Liver (tissue), 9 donors: ENCODE results near the gene TRAPPC3L. TPM values are rescaled to one million over a fixed set of nuclear protein-coding genes. Genes with fewer than 3 reads are reported as not detected.

Experiments used
- DNase-seq: peaks from one replicate; pipeline ENCODE4 v3.0.0-alpha.2; 2017; ENCODE audit warnings: low spot score
- H3K27ac ChIP-seq, 2 donors: one replicate each; pipeline ENCODE4 v1.7.0; 2013; ENCODE audit warnings: inconsistent platforms in 2 of 2, low read length in 2 of 2, control low read depth in 1 of 2, low read depth in 1 of 2, mild to moderate bottlenecking in 1 of 2
- H3K27me3 ChIP-seq, 4 donors: one replicate each; pipeline versions ENCODE4 v1.6.1 to v1.7.0; 2013; ENCODE audit warnings: low read length in 3 of 4, inconsistent platforms in 1 of 4, mild to moderate bottlenecking in 1 of 4, moderate library complexity in 1 of 4; ENCODE audit not compliant: control insufficient read depth in 4 of 4, insufficient read depth in 4 of 4
- H3K36me3 ChIP-seq, 4 donors: one replicate each; pipeline versions ENCODE4 v1.6.1 to v1.7.0; 2013; ENCODE audit warnings: low read length in 3 of 4, mild to moderate bottlenecking in 3 of 4, low read depth in 1 of 4, moderate library complexity in 1 of 4; ENCODE audit not compliant: control insufficient read depth in 4 of 4, insufficient read depth in 3 of 4
- H3K4me1 ChIP-seq, 4 donors: one replicate each; pipeline versions ENCODE4 v1.6.1 to v1.7.0; 2013; ENCODE audit warnings: low read length in 3 of 4, mild to moderate bottlenecking in 3 of 4, moderate library complexity in 1 of 4; ENCODE audit not compliant: control insufficient read depth in 4 of 4, insufficient read depth in 4 of 4
- H3K4me3 ChIP-seq, 3 donors: one replicate each; pipeline versions ENCODE4 v1.6.1 to v1.7.0; 2013; ENCODE audit warnings: low read length in 3 of 3, control low read depth in 1 of 3, low read depth in 1 of 3, mild to moderate bottlenecking in 1 of 3
- H3K9ac ChIP-seq, 2 donors: one replicate each; pipeline ENCODE4 v1.7.0; 2013; ENCODE audit warnings: low read length in 2 of 2, mild to moderate bottlenecking in 2 of 2, moderate library complexity in 2 of 2, control low read depth in 1 of 2, low read depth in 1 of 2
- H3K9me3 ChIP-seq, 4 donors: one replicate each; pipeline versions ENCODE4 v1.6.1 to v1.7.0; 2013; ENCODE audit warnings: low read length in 3 of 4; ENCODE audit not compliant: control insufficient read depth in 4 of 4
- CTCF ChIP-seq: fragments of 150-350 bp; IDR thresholded peaks from 2 replicates; pipeline ENCODE4 v1.5.1; 2017; ENCODE audit warnings: improper control_type of control experiment, low read depth, low read length; ENCODE audit not compliant: missing input control
- EGR1 ChIP-seq, 2 donors: IDR thresholded peaks; 2 replicates each; pipeline ENCODE4 v1.6.1; 2016 to 2018; ENCODE audit warnings: antibody characterized with exemption in 2 of 2, low read depth in 2 of 2
- FOXA1 ChIP-seq: IDR thresholded peaks from 2 replicates; pipeline ENCODE4 v1.6.1; 2016; ENCODE audit warnings: antibody characterized with exemption
- FOXA2 ChIP-seq: IDR thresholded peaks from 2 replicates; pipeline ENCODE4 v1.6.1; 2016; ENCODE audit warnings: antibody characterized with exemption
- GABPA ChIP-seq, 2 donors: IDR thresholded peaks in 1 of 2; conservative IDR thresholded peaks in 1 of 2; 2 replicates each; pipeline ENCODE4 v1.6.1; 2016; ENCODE audit warnings: antibody characterized with exemption in 2 of 2, mild to moderate bottlenecking in 1 of 2, moderate library complexity in 1 of 2
- HNF4A ChIP-seq, 2 donors: conservative IDR thresholded peaks; 2 replicates each; pipeline ENCODE4 v1.6.1; 2016; ENCODE audit warnings: antibody characterized with exemption in 2 of 2, mild to moderate bottlenecking in 2 of 2
- HNF4G ChIP-seq: IDR thresholded peaks from 2 replicates; pipeline ENCODE4 v1.6.1; 2016; ENCODE audit warnings: antibody characterized with exemption
- JUND ChIP-seq, 2 donors: IDR thresholded peaks; 2 replicates each; pipeline ENCODE4 v1.6.1; 2016; ENCODE audit warnings: antibody characterized with exemption in 2 of 2
- MAX ChIP-seq: IDR thresholded peaks from 2 replicates; pipeline ENCODE4 v1.6.1; 2016; ENCODE audit warnings: antibody characterized with exemption
- NR2F2 ChIP-seq: IDR thresholded peaks from 2 replicates; pipeline ENCODE4 v1.6.1; 2016; ENCODE audit warnings: antibody characterized with exemption
- RAD21 ChIP-seq, 2 donors: IDR thresholded peaks; 2 replicates each; pipeline ENCODE4 v1.6.1; 2016; ENCODE audit warnings: antibody characterized with exemption in 2 of 2, mild to moderate bottlenecking in 2 of 2
- RXRA ChIP-seq, 2 donors: IDR thresholded peaks; 2 replicates each; pipeline ENCODE4 v1.6.1; 2017 to 2018; ENCODE audit warnings: antibody characterized with exemption in 2 of 2, mild to moderate bottlenecking in 1 of 2
- SP1 ChIP-seq: IDR thresholded peaks from 2 replicates; pipeline ENCODE4 v1.6.1; 2018; ENCODE audit warnings: antibody characterized with exemption, mild to moderate bottlenecking
- TAF1 ChIP-seq: conservative IDR thresholded peaks from 2 replicates; pipeline ENCODE4 v1.6.1; 2016; ENCODE audit warnings: antibody characterized with exemption, mild to moderate bottlenecking
- YY1 ChIP-seq: IDR thresholded peaks from 2 replicates; pipeline ENCODE4 v1.6.1; 2016; ENCODE audit warnings: antibody characterized with exemption, mild to moderate bottlenecking
- WGBS: extraction: QIAGEN DNeasy Blood & Tissue Kit; methylation state at CpG from one replicate; pipeline ENCODE4 v1.1.7; 2013; 5-methylcytosine and 5-hydroxymethylcytosine counted together
- polyA plus RNA-seq, 2 donors: library from polyadenylated mRNA; stranded (reverse) in 1 of 2; unstranded in 1 of 2; fragments of 200-250 nt in 1 of 2; fragments of >200 nt in 1 of 2; fragmentation: Nextera tagmentation in 1 of 2; extraction: Ambion mirVana in 1 of 2; gene quantifications; one replicate each; pipeline versions ENCODE4 v1.2.1 to v1.2.3, GENCODE V29; 2013 to 2015
- total RNA-seq, 2 donors: library from RNA; depleted of rRNA; stranded (reverse); fragments of >200 nt; gene quantifications; one replicate each; pipeline ENCODE4 v1.2.3, GENCODE V29; 2014
- TF ChIP-seq, protein P1 (sequence below): IDR thresholded peaks from 2 replicates; pipeline ENCODE4 v1.6.1; 2016; ENCODE audit warnings: antibody characterized with exemption
- TF ChIP-seq, protein P2 (sequence below): IDR thresholded peaks from 2 replicates; pipeline ENCODE4 v1.6.1; 2016; ENCODE audit warnings: antibody characterized with exemption
- TF ChIP-seq, protein P3 (sequence below): IDR thresholded peaks from 2 replicates; pipeline ENCODE4 v1.6.1; 2016; ENCODE audit warnings: antibody characterized with exemption, mild to moderate bottlenecking
- donor health status: healthy.
- donor health status: healthy.
- donor health status: healthy.
- donor health status: healthy.
- donor health status: healthy.

The TRAPPC3L gene
- total and polyA plus RNA-seq, 4 donors: 0.08 to 0.21 (median 0.16) TPM

DNA sequence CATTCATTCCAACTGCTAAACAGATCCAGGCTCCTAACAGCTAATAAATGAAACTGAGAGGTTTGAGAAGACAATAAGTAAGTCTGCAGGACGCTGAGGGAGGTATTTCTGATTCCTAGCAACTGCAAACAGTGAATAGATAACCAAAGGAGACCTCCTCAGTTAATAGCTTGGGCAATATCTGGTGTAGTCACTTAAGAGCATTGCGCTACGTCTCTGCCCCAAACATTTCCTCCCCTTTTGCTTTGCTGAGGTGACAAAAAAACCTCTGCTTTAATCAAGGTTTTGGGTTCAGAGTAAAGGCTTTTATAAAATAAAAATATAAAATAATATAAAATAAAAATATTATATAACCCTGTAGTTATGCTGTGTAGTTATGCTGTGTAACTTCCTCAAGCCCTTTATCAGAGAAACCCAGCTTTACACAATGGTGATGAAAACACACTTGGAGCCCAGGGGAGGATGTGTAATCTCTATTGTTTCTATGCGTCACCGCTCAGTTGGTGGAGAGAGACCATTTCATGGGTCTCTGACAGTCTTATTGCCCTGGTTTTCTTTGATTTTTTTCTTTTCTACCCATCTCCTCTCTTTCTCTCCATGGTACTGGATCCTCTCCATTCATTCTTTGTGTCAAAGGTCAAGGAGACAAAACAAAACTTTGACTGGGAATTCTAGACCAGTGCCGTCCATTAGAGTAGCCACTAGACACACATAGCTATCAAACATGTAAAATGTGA, 53.0 kb downstream of the TRAPPC3L start:
- 79% methylated on average over 6 of the region's 6 CpGs for WGBS
- H3K36me3 ChIP-seq: no peaks in the 10 kb centered on the region
- H3K27ac ChIP-seq: no peak overlapping the region
- H3K27me3 ChIP-seq: no peaks in the 10 kb centered on the region
- no peak overlapping the region for H3K4me3 ChIP-seq
- no peak for DNase-seq
- H3K4me1 ChIP-seq: no peaks in the 10 kb centered on the region
- no peaks in the 10 kb centered on the region for H3K9me3 ChIP-seq
- no peak overlapping the region for H3K9ac ChIP-seq
- no peak for TF ChIP-seq YY1
- TF ChIP-seq, protein P1, sequence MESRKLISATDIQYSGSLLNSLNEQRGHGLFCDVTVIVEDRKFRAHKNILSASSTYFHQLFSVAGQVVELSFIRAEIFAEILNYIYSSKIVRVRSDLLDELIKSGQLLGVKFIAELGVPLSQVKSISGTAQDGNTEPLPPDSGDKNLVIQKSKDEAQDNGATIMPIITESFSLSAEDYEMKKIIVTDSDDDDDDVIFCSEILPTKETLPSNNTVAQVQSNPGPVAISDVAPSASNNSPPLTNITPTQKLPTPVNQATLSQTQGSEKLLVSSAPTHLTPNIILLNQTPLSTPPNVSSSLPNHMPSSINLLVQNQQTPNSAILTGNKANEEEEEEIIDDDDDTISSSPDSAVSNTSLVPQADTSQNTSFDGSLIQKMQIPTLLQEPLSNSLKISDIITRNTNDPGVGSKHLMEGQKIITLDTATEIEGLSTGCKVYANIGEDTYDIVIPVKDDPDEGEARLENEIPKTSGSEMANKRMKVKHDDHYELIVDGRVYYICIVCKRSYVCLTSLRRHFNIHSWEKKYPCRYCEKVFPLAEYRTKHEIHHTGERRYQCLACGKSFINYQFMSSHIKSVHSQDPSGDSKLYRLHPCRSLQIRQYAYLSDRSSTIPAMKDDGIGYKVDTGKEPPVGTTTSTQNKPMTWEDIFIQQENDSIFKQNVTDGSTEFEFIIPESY: no peak

DNA sequence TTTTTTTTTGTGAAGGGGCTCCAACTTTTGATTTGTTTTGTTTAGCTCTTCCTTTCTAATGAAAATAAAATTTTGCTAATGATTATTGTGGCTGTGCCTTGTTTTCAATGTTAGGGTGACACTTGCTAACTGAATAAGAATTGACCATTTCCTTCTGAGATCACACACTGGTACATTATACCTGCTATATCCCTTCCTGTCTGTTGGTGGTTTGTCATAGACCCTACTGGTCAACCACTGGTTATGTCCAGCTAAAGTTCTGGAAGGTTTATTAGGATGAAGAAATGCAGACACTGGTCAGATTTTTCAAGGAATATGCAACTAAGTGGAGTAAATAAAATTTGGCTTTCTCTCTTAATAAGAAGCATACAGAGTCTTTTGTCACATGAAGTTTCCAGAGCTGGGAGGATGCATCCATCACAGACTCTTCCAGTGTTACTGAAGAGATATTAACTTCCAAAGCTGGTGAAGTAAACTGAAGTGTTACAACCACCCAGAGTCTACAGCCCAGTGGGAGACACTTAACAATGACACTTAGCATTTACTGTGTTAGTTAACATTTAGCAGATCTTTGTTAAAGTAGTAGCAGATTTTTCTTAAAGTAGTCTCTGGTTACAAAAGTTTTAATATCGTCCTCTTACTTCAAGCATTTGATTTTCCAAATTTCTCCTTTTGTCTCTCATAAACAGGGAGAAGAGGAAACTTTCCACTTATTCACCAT, 53.7 kb downstream of the TRAPPC3L start:
- TF ChIP-seq HNF4G: no peak
- TF ChIP-seq HNF4A (conservative IDR thresholded peaks at IDR 0.05): no peak
- TF ChIP-seq GABPA (IDR thresholded peaks at IDR 0.05 in 1 of 2, conservative IDR thresholded peaks at IDR 0.05 in 1 of 2): no peak
- TF ChIP-seq CTCF: no peak
- no peak for TF ChIP-seq RAD21 (IDR thresholded peaks at IDR 0.05)
- TF ChIP-seq RXRA (IDR thresholded peaks at IDR 0.05): no peak
- TF ChIP-seq, protein P1: no peak
- no peak for TF ChIP-seq NR2F2
- no peak for TF ChIP-seq MAX
- TF ChIP-seq, protein P2, sequence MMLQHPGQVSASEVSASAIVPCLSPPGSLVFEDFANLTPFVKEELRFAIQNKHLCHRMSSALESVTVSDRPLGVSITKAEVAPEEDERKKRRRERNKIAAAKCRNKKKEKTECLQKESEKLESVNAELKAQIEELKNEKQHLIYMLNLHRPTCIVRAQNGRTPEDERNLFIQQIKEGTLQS: no peak
- TF ChIP-seq, protein P3, sequence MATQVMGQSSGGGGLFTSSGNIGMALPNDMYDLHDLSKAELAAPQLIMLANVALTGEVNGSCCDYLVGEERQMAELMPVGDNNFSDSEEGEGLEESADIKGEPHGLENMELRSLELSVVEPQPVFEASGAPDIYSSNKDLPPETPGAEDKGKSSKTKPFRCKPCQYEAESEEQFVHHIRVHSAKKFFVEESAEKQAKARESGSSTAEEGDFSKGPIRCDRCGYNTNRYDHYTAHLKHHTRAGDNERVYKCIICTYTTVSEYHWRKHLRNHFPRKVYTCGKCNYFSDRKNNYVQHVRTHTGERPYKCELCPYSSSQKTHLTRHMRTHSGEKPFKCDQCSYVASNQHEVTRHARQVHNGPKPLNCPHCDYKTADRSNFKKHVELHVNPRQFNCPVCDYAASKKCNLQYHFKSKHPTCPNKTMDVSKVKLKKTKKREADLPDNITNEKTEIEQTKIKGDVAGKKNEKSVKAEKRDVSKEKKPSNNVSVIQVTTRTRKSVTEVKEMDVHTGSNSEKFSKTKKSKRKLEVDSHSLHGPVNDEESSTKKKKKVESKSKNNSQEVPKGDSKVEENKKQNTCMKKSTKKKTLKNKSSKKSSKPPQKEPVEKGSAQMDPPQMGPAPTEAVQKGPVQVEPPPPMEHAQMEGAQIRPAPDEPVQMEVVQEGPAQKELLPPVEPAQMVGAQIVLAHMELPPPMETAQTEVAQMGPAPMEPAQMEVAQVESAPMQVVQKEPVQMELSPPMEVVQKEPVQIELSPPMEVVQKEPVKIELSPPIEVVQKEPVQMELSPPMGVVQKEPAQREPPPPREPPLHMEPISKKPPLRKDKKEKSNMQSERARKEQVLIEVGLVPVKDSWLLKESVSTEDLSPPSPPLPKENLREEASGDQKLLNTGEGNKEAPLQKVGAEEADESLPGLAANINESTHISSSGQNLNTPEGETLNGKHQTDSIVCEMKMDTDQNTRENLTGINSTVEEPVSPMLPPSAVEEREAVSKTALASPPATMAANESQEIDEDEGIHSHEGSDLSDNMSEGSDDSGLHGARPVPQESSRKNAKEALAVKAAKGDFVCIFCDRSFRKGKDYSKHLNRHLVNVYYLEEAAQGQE: no peak
- TF ChIP-seq EGR1 (IDR thresholded peaks at IDR 0.05; ENCODE audit: low read depth in 2 of 2): no peak
- no peak for TF ChIP-seq FOXA2
- TF ChIP-seq YY1: no peak
- TF ChIP-seq SP1: no peak
- no peak for TF ChIP-seq FOXA1
- TF ChIP-seq TAF1: no peak
- TF ChIP-seq JUND (IDR thresholded peaks at IDR 0.05): no peak
- no peak overlapping the region for H3K4me3 ChIP-seq
- no peak for DNase-seq
- 85% methylated on average over 1 of the region's 1 CpG for WGBS
- H3K27me3 ChIP-seq: no peaks in the 10 kb centered on the region
- no peaks in the 10 kb centered on the region for H3K36me3 ChIP-seq
- H3K4me1 ChIP-seq: no peaks in the 10 kb centered on the region
- H3K27ac ChIP-seq: no peak overlapping the region
- no peaks in the 10 kb centered on the region for H3K9me3 ChIP-seq
- H3K9ac ChIP-seq: no peak overlapping the region
